MM.1S (cell line): Measurements from ENCODE around the gene PZP.

Experiments used
- DNase-seq: peaks from one replicate; pipeline ENCODE4 v3.0.0-alpha.2; 2015
- H2AFZ ChIP-seq: fragments of 300-600 bp; sonication (generic); 2 replicates; pipeline ENCODE4 v1.6.0; 2016; ENCODE audit warnings: antibody characterized with exemption, low read length
- H3F3A ChIP-seq: fragments of 300-600 bp; sonication (generic); 2 replicates; pipeline ENCODE4 v1.6.1; 2016; ENCODE audit warnings: mild to moderate bottlenecking, antibody characterized with exemption, low read length, moderate library complexity, mixed read lengths; ENCODE audit not compliant: insufficient read depth
- H3K27ac ChIP-seq: fragments of 300-600 bp; sonication (generic); 2 replicates; pipeline ENCODE4 v1.5.1; 2016; ENCODE audit warnings: mild to moderate bottlenecking, low read length
- H3K27me3 ChIP-seq: fragments of 300-600 bp; sonication (generic); replicated peaks from 2 replicates; pipeline ENCODE4 v1.6.0; 2016; ENCODE audit warnings: low read length; ENCODE audit not compliant: insufficient read depth
- H3K36me3 ChIP-seq: fragments of 300-600 bp; sonication (generic); replicated peaks from 2 replicates; pipeline ENCODE4 v1.6.1; 2016; ENCODE audit warnings: mild to moderate bottlenecking, low read length, mixed read lengths; ENCODE audit not compliant: insufficient read depth
- H3K4me1 ChIP-seq: fragments of 300-600 bp; sonication (generic); 2 replicates; pipeline ENCODE4 v1.6.1; 2016; ENCODE audit warnings: low read length, mixed read lengths
- H3K4me2 ChIP-seq: fragments of 300-600 bp; sonication (generic); 2 replicates; pipeline ENCODE4 v1.6.0; 2016; ENCODE audit warnings: low read depth, low read length
- H3K4me3 ChIP-seq: fragments of 300-600 bp; sonication (generic); 2 replicates; pipeline ENCODE4 v1.5.1; 2016; ENCODE audit warnings: low read length, mixed read lengths
- H3K79me2 ChIP-seq: fragments of 300-600 bp; sonication (generic); 2 replicates; pipeline ENCODE4 v1.6.1; 2016; ENCODE audit warnings: mixed run types, low read length, mixed read lengths
- H3K9ac ChIP-seq: fragments of 300-600 bp; sonication (generic); 2 replicates; pipeline ENCODE4 v1.6.1; 2016; ENCODE audit warnings: low read length, mixed read lengths
- H3K9me2 ChIP-seq: fragments of 300-600 bp; sonication (generic); replicated peaks from 2 replicates; pipeline ENCODE4 v1.6.1; 2016; ENCODE audit warnings: mild to moderate bottlenecking, low read length, mixed read lengths; ENCODE audit not compliant: insufficient read depth
- H3K9me3 ChIP-seq: fragments of 300-600 bp; sonication (generic); replicated peaks from 2 replicates; pipeline ENCODE4 v1.6.1; 2016; ENCODE audit warnings: mild to moderate bottlenecking, low read length, mixed read lengths; ENCODE audit not compliant: insufficient read depth
- H4K20me1 ChIP-seq: fragments of 300-600 bp; sonication (generic); 2 replicates; pipeline ENCODE4 v1.6.1; 2016; ENCODE audit warnings: mild to moderate bottlenecking, low read length, moderate library complexity, mixed read lengths; ENCODE audit not compliant: insufficient read depth
- CTCF ChIP-seq: fragments of 300-600 bp; sonication (generic); IDR thresholded peaks from 2 replicates; pipeline ENCODE4 v1.5.1; 2016; ENCODE audit warnings: antibody characterized with exemption, low read length, mixed read lengths
- EZH2 ChIP-seq: fragments of 300-600 bp; sonication (generic); optimal IDR thresholded peaks from 2 replicates; pipeline ENCODE3; 2017; ENCODE audit warnings: low read depth, mild to moderate bottlenecking, antibody characterized with exemption, low read length, mixed read lengths
- EZH2phosphoT487 ChIP-seq: fragments of 300-600 bp; sonication (generic); IDR thresholded peaks from 2 replicates; pipeline ENCODE4 v1.6.1; 2018; ENCODE audit warnings: antibody characterized with exemption, low read length

PZP gene

GRCh38 chr12:9208229-9208628 is at the start of gene PZP:
TSS of gene PZP (minus strand) at chr12:9208395. CDS start at chr12:9208341, 54 bp downstream.
- no peak within 1 kb of the TSS for H3K9ac ChIP-seq
- H3K9me2 ChIP-seq = no peaks in the 10 kb centered on the region
- H3K36me3 ChIP-seq = no peaks in the 10 kb centered on the region
- H3K4me2 ChIP-seq = no peak within 1 kb of the TSS
- no peaks in the 10 kb centered on the region for H4K20me1 ChIP-seq
- DNase-seq = no peak
- H3K27ac ChIP-seq = no peak within 1 kb of the TSS
- no peaks in the 10 kb centered on the region for H3K4me1 ChIP-seq
- no peaks in the 10 kb centered on the region for H3K27me3 ChIP-seq
- no peaks in the 10 kb centered on the region for H3F3A ChIP-seq
- no peak within 1 kb of the TSS for H2AFZ ChIP-seq
- no peaks in the 10 kb centered on the region for H3K79me2 ChIP-seq
- no peaks in the 10 kb centered on the region for H3K9me3 ChIP-seq
- H3K4me3 ChIP-seq = no peak within 1 kb of the TSS
- TF ChIP-seq CTCF = no peak
- TF ChIP-seq EZH2 = no peak
- TF ChIP-seq EZH2phosphoT487 = no peak

GRCh38 chr12:9256758-9257405 is 48.7 kb upstream of the PZP start:
- no peak for DNase-seq
- TF ChIP-seq CTCF (no peak), EZH2 (no peak), EZH2phosphoT487 (no peak)
- H3K79me2 ChIP-seq = no peaks in the 10 kb centered on the region
- no peaks in the 10 kb centered on the region for H3K9me3 ChIP-seq
- no peak overlapping the region for H3K4me3 ChIP-seq
- no peak overlapping the region for H3K4me2 ChIP-seq
- no peaks in the 10 kb centered on the region for H3K36me3 ChIP-seq
- no peaks in the 10 kb centered on the region for H4K20me1 ChIP-seq
- no peak overlapping the region for H3K9ac ChIP-seq
- H3F3A ChIP-seq = no peaks in the 10 kb centered on the region
- H3K9me2 ChIP-seq = no peaks in the 10 kb centered on the region
- H2AFZ ChIP-seq = no peak overlapping the region
- H3K4me1 ChIP-seq = no peaks in the 10 kb centered on the region
- no peaks in the 10 kb centered on the region for H3K27me3 ChIP-seq
- H3K27ac ChIP-seq = no peak overlapping the region

GRCh38 chr12:9256341-9256740 is 48.1 kb upstream of the PZP start:
- Histone ChIP-seq H3K4me3 (no peak overlapping the region), H3K36me3 (no peaks in the 10 kb centered on the region), H3K4me1 (no peaks in the 10 kb centered on the region), H3K27me3 (no peaks in the 10 kb centered on the region), H3F3A (no peaks in the 10 kb centered on the region), H3K4me2 (no peak overlapping the region), H2AFZ (no peak overlapping the region), H3K9ac (no peak overlapping the region), H3K9me2 (no peaks in the 10 kb centered on the region), H3K79me2 (no peaks in the 10 kb centered on the region), H3K27ac (no peak overlapping the region), H3K9me3 (no peaks in the 10 kb centered on the region), H4K20me1 (no peaks in the 10 kb centered on the region)
- no peak for TF ChIP-seq EZH2phosphoT487
- TF ChIP-seq EZH2 = no peak
- TF ChIP-seq CTCF = no peak
- DNase-seq = no peak
